Stimulated activated CD8-positive, alpha-beta memory T cell treated with anti-CD3 and anti-CD28 coated beads, Interleukin-4, amount 100 ng/mL, for 24 hours (primary cell): ENCODE data around the gene STOM.

Experiments
- DNase-seq: peaks from one replicate; pipeline ENCODE4 v3.0.0-alpha.2; 2020; ENCODE audit warnings: low read depth

Gene STOM

DNA sequence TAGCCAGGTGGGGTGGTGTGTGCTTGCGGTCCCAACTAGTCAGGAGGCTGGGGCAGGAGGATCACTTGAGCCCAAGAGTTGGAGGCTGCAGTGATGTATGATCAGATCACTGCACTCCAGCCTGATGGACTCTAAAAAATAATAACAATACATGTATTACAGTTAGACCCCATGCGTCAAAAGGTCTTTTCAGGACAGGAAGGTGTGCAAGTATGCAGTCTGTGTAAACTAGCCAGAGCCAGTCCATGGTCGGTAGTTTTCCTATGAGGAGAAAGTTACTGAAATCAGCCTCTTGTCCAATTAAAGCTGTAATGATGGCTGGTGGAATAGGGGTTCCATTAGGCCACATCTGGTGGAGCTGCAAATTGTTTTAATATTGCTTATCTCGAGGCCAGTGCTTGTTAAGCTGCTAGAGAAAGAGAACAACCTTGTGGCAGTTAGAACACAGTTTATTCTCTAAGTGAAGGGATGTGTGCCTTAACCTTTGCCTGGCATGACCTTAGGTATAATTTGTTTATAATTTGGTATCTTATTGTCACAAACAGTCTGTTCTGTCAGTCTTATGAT is 1.5 kb upstream of the STOM start:
- DNase-seq, result no peak

DNA sequence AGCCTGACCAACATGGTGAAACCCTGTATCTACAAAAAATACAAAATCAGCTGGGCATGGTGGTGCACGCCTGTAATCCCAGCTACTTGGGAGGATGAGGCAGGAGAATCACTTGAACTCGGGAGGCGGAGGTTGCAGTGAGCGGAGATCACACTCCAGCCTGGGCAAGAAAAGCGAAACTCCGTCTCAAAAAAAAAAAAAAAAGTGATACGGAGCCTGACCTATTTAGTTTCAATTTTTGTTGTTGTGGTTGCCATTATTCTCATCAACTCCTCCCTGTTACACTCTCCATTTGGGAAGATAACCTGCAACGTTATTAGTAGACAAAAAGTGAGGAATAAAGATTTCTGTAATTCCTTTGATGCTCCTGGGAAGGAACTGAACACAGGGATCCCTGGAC is 1.3 kb downstream of the STOM start:
- DNase-seq, result no peak

- DNase-seq, result no peak
These were observed 1.9 kb downstream of the STOM start for GRCh38 chr9:121368138-121368522.

- DNase-seq, result no peak
These were observed 2.5 kb downstream of the STOM start for GRCh38 chr9:121367306-121368137.

DNA sequence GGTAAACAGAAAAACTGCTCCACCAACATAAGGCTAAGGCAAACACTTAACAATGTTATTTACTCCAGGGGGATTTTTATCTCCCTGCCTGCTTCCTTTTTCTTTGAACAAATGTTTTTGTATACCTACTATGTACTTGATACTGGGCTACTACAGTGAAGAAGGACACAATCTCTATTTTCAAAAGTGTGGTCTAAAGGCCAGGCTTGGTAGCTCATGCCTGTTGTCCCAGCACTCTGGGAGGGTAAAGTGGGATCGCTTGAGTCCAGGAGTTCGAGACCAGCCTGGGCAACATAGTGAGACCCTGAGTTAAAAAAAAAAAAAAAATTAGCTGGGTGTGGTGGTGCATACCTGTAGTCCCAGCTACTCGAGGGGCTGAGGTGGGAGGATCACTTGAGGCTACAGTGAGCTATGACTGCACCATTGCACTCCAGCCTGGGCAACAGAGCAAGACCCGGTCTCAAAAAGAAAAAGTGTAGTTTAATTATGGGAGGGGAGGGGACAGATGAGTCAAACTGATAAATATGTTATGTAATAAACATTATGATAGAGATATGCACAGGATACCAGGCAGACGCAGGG is 3.3 kb downstream of the STOM start:
- no peak for DNase-seq

GRCh38 chr9:121365564-121365963 is 4.5 kb downstream of the STOM start:
- DNase-seq, result no peak

DNA sequence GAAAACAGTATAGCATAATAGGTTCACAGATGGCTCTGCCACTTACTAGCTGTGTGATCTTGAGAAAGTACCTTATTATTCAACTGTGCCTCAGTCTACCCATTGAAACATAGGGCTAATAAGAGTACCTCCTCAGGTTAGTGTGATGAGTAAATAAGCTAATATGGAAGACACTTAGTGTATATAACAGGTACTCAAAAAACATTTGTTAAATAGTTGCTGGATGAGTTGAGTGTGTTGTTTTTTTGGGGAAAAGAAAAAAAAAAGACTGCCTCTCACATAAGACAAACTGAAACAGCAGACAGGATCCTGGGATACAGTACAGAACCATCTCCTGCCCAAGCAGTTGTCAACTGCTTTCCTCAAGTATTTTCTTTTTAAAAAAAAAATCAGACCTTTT is 5.2 kb downstream of the STOM start:
- no peak for DNase-seq

GRCh38 chr9:121364077-121364476 is 6.0 kb downstream of the STOM start:
- no peak for DNase-seq

DNA sequence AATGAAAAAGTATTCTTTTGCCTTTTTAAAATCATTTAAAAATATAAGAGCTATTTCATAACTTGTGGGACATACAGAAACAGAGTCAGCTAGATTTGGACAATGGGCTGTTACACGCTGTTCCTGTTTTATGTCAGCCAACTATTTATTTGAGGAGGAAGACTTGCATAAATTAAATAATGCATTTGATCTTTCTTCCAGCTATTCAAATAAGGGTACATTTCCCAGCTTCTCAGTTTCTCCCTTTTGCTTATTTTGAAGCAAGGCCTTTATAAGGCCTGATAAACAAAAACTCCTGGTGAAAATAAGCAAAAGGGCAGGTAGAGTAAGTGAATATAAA is 6.5 kb downstream of the STOM start:
- no peak for DNase-seq

GRCh38 chr9:121362813-121363621 is 7.0 kb downstream of the STOM start:
- DNase-seq, result no peak

GRCh38 chr9:121360601-121361374 is 9.3 kb downstream of the STOM start:
- no peak for DNase-seq

DNA sequence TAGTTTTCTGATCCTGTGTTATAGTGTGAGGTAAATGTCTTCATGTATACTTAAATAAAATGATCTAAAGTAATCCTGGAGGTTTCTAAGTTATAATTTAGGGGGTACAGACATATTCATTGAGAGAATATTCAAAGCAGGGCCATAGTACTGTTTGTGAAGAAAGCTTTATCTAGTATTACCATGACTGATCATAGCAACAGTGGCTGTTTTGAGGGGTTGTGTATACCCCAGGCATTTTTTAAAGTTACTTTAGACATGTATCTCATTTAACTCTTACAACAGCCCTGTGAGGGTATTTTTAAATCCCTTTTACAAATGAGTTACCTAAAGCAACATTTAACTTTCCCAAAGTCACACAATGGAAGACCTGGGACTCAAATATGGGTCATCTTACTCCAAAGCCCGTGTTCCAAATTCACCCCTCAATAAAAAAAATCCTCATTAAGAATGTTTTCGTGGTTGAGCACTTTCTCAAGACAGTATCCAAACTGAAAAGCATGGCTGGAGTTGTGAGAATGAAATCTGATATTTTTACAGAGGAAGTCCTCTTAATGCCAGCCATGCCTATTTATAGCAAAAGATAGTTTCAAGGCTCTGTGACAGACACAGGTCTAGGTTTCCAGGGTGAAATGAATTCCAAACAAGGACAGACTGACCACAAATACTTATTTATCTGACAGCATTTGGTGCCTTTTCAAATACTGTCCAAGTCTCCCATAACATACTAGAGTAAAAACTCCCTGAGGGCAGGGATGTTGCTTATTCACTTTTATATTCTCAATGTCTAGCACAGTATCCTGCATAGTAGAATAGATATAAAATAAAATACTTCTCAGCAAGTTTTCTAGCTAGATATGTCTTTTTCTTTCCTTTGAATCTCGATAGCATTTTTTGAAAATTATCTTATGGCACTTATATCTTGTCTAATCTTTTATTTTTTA is 10.4 kb downstream of the STOM start:
- no peak for DNase-seq

DNA sequence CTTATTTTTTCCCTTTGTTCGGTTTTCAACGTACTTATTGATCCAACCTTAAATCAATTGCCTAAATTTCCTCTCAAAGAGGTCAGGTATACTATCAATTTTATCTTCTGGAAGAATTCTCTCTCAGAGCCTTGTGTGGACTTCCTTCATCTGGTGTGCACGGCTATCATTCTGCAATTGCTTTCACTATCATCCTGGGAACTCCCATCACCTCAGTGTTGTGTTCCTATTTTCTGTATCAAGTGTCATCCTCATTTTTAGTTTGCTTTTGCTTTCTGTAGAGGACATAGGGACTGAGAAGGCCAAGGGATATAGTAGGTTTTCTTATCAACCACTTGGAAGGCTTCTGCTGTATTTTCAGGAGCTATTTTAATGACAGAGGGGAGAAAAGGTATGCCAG is 11.3 kb downstream of the STOM start:
- no peak for DNase-seq

- no peak for DNase-seq
These were observed 13.0 kb downstream of the STOM start for GRCh38 chr9:121357011-121357410.

DNA sequence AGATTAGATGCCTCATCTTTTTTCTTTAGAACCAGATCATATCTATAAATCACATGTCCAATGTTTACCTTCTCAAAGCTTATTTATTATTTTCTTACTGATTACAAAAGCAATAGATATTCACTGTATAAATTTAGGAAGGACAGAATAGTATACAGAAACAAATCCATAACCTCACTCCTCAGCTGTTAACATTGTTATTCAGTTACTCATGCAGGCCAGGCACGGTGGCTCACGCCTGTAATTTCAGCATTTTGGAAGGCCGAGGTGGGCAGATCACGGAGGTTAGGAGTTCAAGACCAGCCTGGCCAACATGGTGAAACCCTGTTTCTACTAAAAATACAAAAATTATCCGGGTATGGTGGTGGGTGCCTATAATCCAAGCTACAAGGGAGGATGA is 15.3 kb downstream of the STOM start:
- no peak for DNase-seq

DNA sequence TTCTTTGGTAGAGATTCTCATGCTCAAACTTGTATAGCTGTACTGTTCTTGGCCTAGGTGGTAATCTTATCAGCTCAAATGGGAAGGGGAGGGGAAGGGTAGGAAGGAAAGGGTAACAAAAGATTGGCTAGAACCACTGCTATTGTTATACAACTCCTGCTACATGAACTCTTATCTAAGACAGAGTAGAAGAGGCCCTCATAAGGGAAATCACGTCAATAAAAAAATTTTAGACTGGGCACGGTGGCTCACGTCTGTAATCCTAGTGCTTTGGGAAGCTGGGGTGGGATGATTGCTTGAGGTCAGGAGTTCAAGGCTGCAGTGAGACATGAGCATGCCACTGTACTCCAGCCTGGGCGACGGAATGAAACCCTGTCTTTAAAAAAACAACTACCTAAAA is 15.9 kb downstream of the STOM start:
- no peak for DNase-seq

DNA sequence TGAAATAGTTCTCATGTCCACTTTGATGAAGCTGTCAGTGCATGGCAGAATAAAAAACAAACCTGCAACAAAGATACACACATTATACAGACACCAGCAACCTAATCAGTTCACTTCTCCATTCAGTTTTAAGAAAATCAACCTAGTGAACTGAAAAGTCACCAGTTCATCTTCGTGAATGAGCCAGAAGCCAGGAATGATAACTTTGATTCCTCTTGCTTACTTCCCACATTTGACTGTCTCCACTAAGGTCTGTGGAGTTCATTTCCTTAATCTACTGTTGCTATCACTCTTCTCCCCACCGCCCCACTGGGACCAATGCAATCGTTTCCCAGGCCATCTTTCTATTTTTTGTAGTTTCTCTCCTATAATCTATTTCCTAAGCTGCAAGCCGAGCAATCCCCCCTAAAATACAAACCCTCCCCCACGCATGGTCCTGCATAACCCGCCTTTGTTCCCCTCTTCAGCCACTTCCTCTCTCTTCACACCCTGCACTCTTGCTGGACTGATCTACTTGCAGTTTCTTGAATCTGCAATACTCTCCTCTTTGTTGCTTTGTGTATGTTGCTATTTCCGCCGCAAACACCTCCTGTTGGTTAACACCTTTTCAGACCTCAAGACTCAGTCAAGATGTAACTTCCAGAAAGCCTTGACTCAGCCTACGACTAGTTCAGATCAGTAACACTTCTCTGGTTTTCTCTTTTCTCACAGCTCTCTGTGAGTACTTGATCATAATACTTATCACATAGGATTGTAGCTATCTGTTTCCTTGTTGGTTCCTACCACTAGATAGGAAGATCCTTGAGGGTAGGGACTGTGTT is 16.6 kb downstream of the STOM start:
- DNase-seq, result peak; percentile 33

DNA sequence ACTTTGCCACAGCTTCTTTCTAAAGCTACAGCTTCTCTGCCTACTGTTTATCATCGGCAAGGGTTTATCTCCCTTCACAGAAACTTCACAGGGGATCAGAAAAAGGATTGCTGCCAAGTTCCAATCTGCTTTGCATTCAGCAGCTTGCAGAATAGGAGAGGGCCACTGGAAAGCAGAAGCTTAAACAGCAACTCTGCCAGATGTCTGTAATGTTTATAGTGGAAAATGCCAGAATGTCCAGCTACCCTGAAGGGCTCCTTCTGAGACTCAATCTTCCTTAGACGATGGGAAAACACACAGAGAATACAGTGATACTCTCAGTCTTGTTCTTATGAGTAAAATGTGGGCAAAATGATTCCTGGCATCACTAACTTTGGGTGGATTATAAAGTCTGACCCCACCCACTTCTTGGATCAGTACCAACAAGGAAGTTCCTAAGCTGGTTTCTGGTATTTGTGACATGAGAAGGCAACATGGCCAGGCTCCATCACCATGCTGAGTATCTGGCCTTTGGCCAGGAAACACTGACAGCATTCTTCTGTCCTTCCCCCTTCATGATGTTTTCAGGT is 19.0 kb downstream of the STOM start:
- no peak for DNase-seq

DNA sequence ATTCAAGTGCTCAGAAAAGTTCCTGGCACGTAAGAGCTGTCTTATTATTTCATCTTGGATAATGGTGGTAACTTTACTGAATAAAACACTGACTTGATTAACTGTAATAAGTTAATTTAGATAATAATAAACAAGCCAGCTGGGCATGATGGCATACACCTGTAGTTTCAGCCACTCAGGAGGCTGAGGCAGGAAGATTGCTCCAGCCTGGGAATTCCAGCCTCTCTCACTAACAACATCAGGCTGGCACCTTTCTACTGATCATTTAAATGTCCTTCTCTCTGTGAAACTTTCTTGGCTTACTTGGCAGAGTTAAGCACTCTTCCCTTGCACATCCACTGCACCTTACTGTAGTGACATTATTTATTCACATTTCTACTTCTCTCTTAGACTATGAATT is 20.0 kb downstream of the STOM start:
- DNase-seq, result no peak

GRCh38 chr9:121349009-121349408 is 21.0 kb downstream of the STOM start:
- DNase-seq, result no peak
